ENCODE data around the gene C9orf78. TPM values are rescaled to one million over a fixed set of nuclear protein-coding genes. Genes with fewer than 3 reads are reported as not detected.

The C9orf78 gene
- total RNA-seq, 1 experiment from 2014 or later = 30.0 TPM

DNA sequence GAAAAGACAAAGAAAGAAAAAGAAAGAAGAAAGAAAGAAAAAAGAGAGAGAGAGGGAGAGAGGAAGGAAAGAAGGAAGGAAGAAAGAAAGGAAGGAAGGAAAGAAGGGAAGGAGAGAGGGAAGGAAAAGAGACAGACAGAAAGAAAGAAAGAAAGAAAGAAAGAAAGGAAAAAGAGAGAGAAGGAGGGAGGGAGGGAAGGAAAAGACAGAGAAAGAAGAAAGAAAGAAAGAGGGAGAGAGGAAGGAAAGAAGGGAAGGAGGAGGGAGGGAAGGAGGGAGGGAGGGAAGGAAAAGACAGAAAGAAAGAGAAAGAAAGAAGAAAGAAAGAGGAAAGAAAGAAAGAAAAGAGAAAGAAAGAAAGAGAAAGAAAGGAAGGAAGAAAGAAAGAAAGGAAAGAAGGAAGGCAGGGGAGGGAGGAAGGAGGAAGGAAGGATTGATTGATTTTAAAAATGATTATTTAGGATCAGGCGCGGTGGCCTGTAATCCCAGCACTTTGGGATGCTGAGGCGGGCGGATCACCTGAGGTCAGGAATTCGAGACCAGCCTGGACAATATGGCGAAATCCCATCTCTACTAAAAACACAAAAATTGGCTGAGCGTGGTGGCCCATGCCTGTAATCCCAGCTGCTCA, 55.4 kb downstream of the C9orf78 start:
- H3K36me3 Mint-ChIP-seq (ENCODE audit: insufficient read depth, unreplicated experiment) = peaks cover 4% of the 10 kb centered on the region
- H3K27ac Mint-ChIP-seq (ENCODE audit: low read depth, unreplicated experiment) = no peak overlapping the region
- POLR2A ChIA-PET = interaction anchor here (0.7 to 9.8 kb wide), 4 partner anchors 27 to 634 kb away, joined by 5 to 293 read pairs (median 52); partner anchors contain the start of gene PTGES
- no TSS peak for BruUV-seq (replicated peaks)
- TF ChIP-seq, protein P1, sequence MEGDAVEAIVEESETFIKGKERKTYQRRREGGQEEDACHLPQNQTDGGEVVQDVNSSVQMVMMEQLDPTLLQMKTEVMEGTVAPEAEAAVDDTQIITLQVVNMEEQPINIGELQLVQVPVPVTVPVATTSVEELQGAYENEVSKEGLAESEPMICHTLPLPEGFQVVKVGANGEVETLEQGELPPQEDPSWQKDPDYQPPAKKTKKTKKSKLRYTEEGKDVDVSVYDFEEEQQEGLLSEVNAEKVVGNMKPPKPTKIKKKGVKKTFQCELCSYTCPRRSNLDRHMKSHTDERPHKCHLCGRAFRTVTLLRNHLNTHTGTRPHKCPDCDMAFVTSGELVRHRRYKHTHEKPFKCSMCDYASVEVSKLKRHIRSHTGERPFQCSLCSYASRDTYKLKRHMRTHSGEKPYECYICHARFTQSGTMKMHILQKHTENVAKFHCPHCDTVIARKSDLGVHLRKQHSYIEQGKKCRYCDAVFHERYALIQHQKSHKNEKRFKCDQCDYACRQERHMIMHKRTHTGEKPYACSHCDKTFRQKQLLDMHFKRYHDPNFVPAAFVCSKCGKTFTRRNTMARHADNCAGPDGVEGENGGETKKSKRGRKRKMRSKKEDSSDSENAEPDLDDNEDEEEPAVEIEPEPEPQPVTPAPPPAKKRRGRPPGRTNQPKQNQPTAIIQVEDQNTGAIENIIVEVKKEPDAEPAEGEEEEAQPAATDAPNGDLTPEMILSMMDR (IDR thresholded peaks at IDR 0.05; ENCODE audit: unreplicated experiment) = no peak
- DNase-seq (ENCODE audit: unreplicated experiment) = no peak
- H3K4me3 Mint-ChIP-seq (ENCODE audit: unreplicated experiment) = no peak overlapping the region
- CTCF ChIA-PET = interaction anchor here (0.6 to 12.6 kb wide), 4 partner anchors 39 to 155 kb away, joined by 3 to 145 read pairs (median 54); partner anchors contain the start of gene ASB6
- H3K4me1 Mint-ChIP-seq (ENCODE audit: insufficient read depth, unreplicated experiment) = peaks cover 42% of the 10 kb centered on the region
- no peaks in the 10 kb centered on the region for H3K27me3 Mint-ChIP-seq (ENCODE audit: insufficient read depth, unreplicated experiment)
- intact Hi-C loops (cut with micrococcal nuclease) = no loop called here
- H3K9me3 Mint-ChIP-seq (ENCODE audit: unreplicated experiment) = no peaks in the 10 kb centered on the region

DNA sequence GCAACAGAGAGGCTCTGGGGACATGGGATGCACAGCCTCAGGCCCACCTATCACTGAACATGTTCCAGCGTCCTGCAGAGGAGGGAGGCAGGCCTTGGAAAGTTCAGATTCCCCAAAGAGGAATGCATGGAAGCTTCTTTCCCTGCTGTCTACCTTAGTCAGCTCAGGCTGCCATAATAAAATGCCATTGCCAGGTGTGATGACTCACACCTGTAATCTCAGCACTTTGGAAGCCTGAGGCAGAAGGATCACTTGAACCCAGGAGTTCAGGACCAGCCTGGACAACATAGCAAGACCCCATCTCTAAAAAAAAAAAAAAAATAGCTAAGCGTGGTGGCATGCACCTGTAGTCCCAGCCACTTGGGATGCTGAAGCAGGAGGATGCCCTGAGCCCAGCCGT, 56.6 kb downstream of the C9orf78 start:
- BruUV-seq (replicated peaks) = no TSS peak
- no peak overlapping the region for H3K4me3 Mint-ChIP-seq (ENCODE audit: unreplicated experiment)
- peaks cover 4% of the 10 kb centered on the region for H3K36me3 Mint-ChIP-seq (ENCODE audit: insufficient read depth, unreplicated experiment)
- TF ChIP-seq, protein P1 (IDR thresholded peaks at IDR 0.05; ENCODE audit: unreplicated experiment) = no peak
- H3K9me3 Mint-ChIP-seq (ENCODE audit: unreplicated experiment) = no peaks in the 10 kb centered on the region
- no peak overlapping the region for H3K27ac Mint-ChIP-seq (ENCODE audit: low read depth, unreplicated experiment)
- peak; percentile 68 for DNase-seq (ENCODE audit: unreplicated experiment)
- peaks cover 46% of the 10 kb centered on the region for H3K4me1 Mint-ChIP-seq (ENCODE audit: insufficient read depth, unreplicated experiment)
- ChIA-PET POLR2A (interaction anchor here (0.7 to 9.8 kb wide), 6 partner anchors 17 to 121 kb away, joined by 4 to 293 read pairs (median 12); partner anchors contain the start of gene PTGES), CTCF (interaction anchor here (0.6 to 12.6 kb wide), 7 partner anchors 28 to 604 kb away, joined by 3 to 145 read pairs (median 4); no protein-coding TSS in a partner anchor)
- H3K27me3 Mint-ChIP-seq (ENCODE audit: insufficient read depth, unreplicated experiment) = no peaks in the 10 kb centered on the region
- intact Hi-C loops (cut with micrococcal nuclease) = no loop called here

DNA sequence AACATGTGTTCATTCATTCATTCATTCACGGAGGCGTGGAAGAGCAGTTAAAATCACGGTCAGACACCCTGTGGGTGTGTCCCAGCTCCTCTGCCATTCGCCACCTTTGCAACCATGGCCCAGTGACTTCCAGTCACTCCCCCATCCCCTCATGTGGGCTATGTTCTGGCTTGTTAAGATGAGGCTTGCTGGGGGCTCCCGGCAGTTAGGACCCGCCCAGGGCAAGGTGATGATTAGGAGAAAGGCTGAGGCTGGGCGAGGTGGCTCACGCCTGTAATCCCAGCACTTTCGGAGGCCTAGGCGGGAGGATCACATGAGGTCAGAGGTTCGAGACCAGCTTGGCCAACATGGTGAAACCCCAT, 57.3 kb downstream of the C9orf78 start:
- TSS peak; percentile 89 for BruUV-seq (replicated peaks)

More for the DNA sequence above, 57.3 kb downstream of the C9orf78 start:
- TF ChIP-seq, protein P1 (IDR thresholded peaks at IDR 0.05; ENCODE audit: unreplicated experiment) = no peak
- H3K27me3 Mint-ChIP-seq (ENCODE audit: insufficient read depth, unreplicated experiment) = no peaks in the 10 kb centered on the region
- H3K9me3 Mint-ChIP-seq (ENCODE audit: unreplicated experiment) = no peaks in the 10 kb centered on the region
- POLR2A ChIA-PET = interaction anchor here (0.7 to 9.8 kb wide), 18 partner anchors 12 to 665 kb away, joined by 3 to 293 read pairs (median 7); partner anchors contain the start of genes NTMT1 and PTGES
- peak; percentile 58 for DNase-seq (ENCODE audit: unreplicated experiment)
- CTCF ChIA-PET = interaction anchor here (0.6 to 12.6 kb wide), 12 partner anchors 9 to 604 kb away, joined by 3 to 145 read pairs (median 4); no protein-coding TSS in a partner anchor
- peak overlapping the region; percentile 58 for H3K4me3 Mint-ChIP-seq (ENCODE audit: unreplicated experiment)
- H3K27ac Mint-ChIP-seq (ENCODE audit: low read depth, unreplicated experiment) = peak overlapping the region; percentile 83
- peaks cover 50% of the 10 kb centered on the region for H3K4me1 Mint-ChIP-seq (ENCODE audit: insufficient read depth, unreplicated experiment)
- intact Hi-C loops (cut with micrococcal nuclease) = no loop called here
- peaks cover 4% of the 10 kb centered on the region for H3K36me3 Mint-ChIP-seq (ENCODE audit: insufficient read depth, unreplicated experiment)

Small RNA genes within 50 kb of the gene (microRNA-seq; reads per million reads assigned to microRNA genes)
- gene MIR6855 = 0.66 reads per million

Other genes starting within 250 kb of the C9orf78 start
- 0.20 TPM in 1 of 2 replicates, not detected in the other for gene C9orf50, start 214.2 kb downstream of the C9orf78 start, total RNA-seq (2022)
- 32.9 and 49.2 TPM in 2 replicates for gene NTMT1, start 209.1 kb downstream of the C9orf78 start, total RNA-seq (2022)
- gene ASB6, start 193.1 kb downstream of the C9orf78 start, total RNA-seq (2022) = 14.4 TPM in 2 replicates
- not detected in 2 replicates for gene PRRX2, start 169.6 kb downstream of the C9orf78 start, total RNA-seq (2022)
- 74.0 and 96.6 TPM in 2 replicates for gene PTGES, start 82.2 kb downstream of the C9orf78 start, total RNA-seq (2022)
- gene TOR1B, start 32.1 kb downstream of the C9orf78 start, total RNA-seq (2022) = 14.7 and 14.8 TPM in 2 replicates
- gene TOR1A, start 11.1 kb downstream of the C9orf78 start, total RNA-seq (2022) = 33.6 and 40.4 TPM in 2 replicates
- 14.7 and 17.1 TPM in 2 replicates for gene USP20, start 183 bp upstream of the C9orf78 start, total RNA-seq (2022)
- gene FNBP1, start 207.9 kb upstream of the C9orf78 start, total RNA-seq (2022) = 24.4 and 26.6 TPM in 2 replicates
- gene GPR107, start 218.6 kb upstream of the C9orf78 start, total RNA-seq (2022) = 32.9 and 41.8 TPM in 2 replicates

All from MCF 10A (cell line).